SK-N-SH (cell line): ENCODE measurements around the gene DOK6. TPM values are rescaled to one million over a fixed set of nuclear protein-coding genes. Genes with fewer than 3 reads are reported as not detected.
"Not testable (repeated sequence)": the region's sequence is repeated elsewhere in the genome, so short reads cannot be mapped to it uniquely, and the experiment has no call there.

Source experiments
- CTCF ChIA-PET: fragments of 300-600, 350-600 bp; formaldehyde crosslinking; extraction: SDS; loops from one replicate; lab custom pipeline; 2021; lab: Yijun Ruan, JAX
- POLR2A ChIA-PET: fragments of 350-600 bp; sonication (Branson Sonifier 250); formaldehyde crosslinking; extraction: SDS; loops from one replicate; lab custom pipeline; 2020; ENCODE audit warnings: antibody characterized with exemption, inconsistent platforms; lab: Yijun Ruan, JAX
- DNase-seq: peaks from one replicate; pipeline ENCODE4 v3.0.0; 2012
- H2AFZ ChIP-seq: fragments of 200-600 bp; sonication (generic); 2 replicates; pipeline ENCODE4 v1.8.1; 2016; ENCODE audit warnings: antibody characterized with exemption, mild to moderate bottlenecking, low read depth
- H3F3A ChIP-seq: fragments of 200-600 bp; sonication (generic); replicated peaks from 2 replicates; pipeline ENCODE3; 2016; ENCODE audit warnings: antibody characterized with exemption, mild to moderate bottlenecking; ENCODE audit not compliant: insufficient read depth
- H3K27ac ChIP-seq, 2 experiments: fragments of 200-500 bp in 1 of 2; fragments of 200-600 bp in 1 of 2; sonication (Bioruptor generic) in 1 of 2; sonication (generic), shearing (Covaris generic) in 1 of 2; 2 replicates each; pipeline versions ENCODE4 v1.5.1 to v1.6.1; 2014 to 2016; ENCODE audit warnings: low read depth in 2 of 2, inconsistent platforms in 1 of 2, low read length in 1 of 2, mild to moderate bottlenecking in 1 of 2, mixed read lengths in 1 of 2
- H3K27me3 ChIP-seq: fragments of 200-600 bp; sonication (generic), shearing (Covaris generic); 2 replicates; pipeline ENCODE4 v1.6.1; 2016; ENCODE audit warnings: mixed run types; ENCODE audit not compliant: insufficient read depth
- H3K36me3 ChIP-seq, 2 experiments: fragments of 200-500 bp in 1 of 2; fragments of 200-600 bp in 1 of 2; sonication (Bioruptor generic) in 1 of 2; sonication (generic) in 1 of 2; replicated peaks in 1 of 2; 2 replicates each; pipeline versions ENCODE3 to v1.5.1; 2014 to 2016; ENCODE audit warnings: low read length in 1 of 2, mild to moderate bottlenecking in 1 of 2; ENCODE audit not compliant: insufficient read depth in 2 of 2, control insufficient read depth in 1 of 2
- H3K4me1 ChIP-seq, 2 experiments: fragments of 200-500 bp in 1 of 2; fragments of 200-600 bp in 1 of 2; sonication (Bioruptor generic) in 1 of 2; sonication (generic), shearing (Covaris generic) in 1 of 2; 2 replicates each; pipeline versions ENCODE4 v1.5.1 to v1.6.1; 2014 to 2016; ENCODE audit warnings: low read depth in 1 of 2, low read length in 1 of 2, mixed run types in 1 of 2; ENCODE audit not compliant: insufficient read depth in 2 of 2, control insufficient read depth in 1 of 2
- H3K4me2 ChIP-seq: fragments of 200-600 bp; sonication (generic), shearing (Covaris generic); 2 replicates; pipeline ENCODE4 v1.6.1; 2017; ENCODE audit warnings: mixed run types
- H3K4me3 ChIP-seq, 2 experiments: fragments of 200-500 bp in 1 of 2; fragments of 200-600 bp in 1 of 2; sonication (Bioruptor generic) in 1 of 2; sonication (generic), shearing (Covaris generic) in 1 of 2; 2 replicates each; pipeline versions ENCODE4 v1.5.1 to v1.8.1; 2014 to 2016; ENCODE audit warnings: low read depth in 2 of 2, inconsistent platforms in 1 of 2, low read length in 1 of 2, mild to moderate bottlenecking in 1 of 2, mixed read lengths in 1 of 2, moderate library complexity in 1 of 2
- H3K79me2 ChIP-seq: fragments of 200-600 bp; sonication (generic); 2 replicates; pipeline ENCODE4 v1.8.1; 2017; ENCODE audit warnings: mild to moderate bottlenecking; ENCODE audit not compliant: insufficient read depth
- H3K9ac ChIP-seq: fragments of 200-600 bp; sonication (generic); 2 replicates; pipeline ENCODE4 v1.6.1; 2017; ENCODE audit warnings: mixed run types
- H3K9me2 ChIP-seq: fragments of 200-600 bp; sonication (generic); 2 replicates; pipeline ENCODE4 v1.6.1; 2017; ENCODE audit warnings: mixed run types
- H3K9me3 ChIP-seq: fragments of 200-600 bp; sonication (generic); 2 replicates; pipeline ENCODE4 v1.6.1; 2017; ENCODE audit warnings: mixed run types, mild to moderate bottlenecking, moderate library complexity
- H4K20me1 ChIP-seq: fragments of 200-600 bp; sonication (generic); 2 replicates; pipeline ENCODE4 v1.6.1; 2017; ENCODE audit warnings: mild to moderate bottlenecking, mixed run types; ENCODE audit not compliant: insufficient read depth
- ELF1 ChIP-seq: IDR thresholded peaks from 2 replicates; pipeline ENCODE4 v1.4.0; 2012
- EZH2phosphoT487 ChIP-seq: fragments of 200-600 bp; sonication (generic); IDR thresholded peaks from 2 replicates; pipeline ENCODE4 v1.6.1; 2017; ENCODE audit warnings: low read depth, mixed run types, mild to moderate bottlenecking, antibody characterized with exemption, moderate library complexity, borderline replicate concordance
- FOSL2 ChIP-seq: IDR thresholded peaks from 2 replicates; pipeline ENCODE4 v1.4.0; 2012; ENCODE audit warnings: low read depth, mild to moderate bottlenecking, moderate library complexity, borderline replicate concordance
- JUND ChIP-seq: IDR thresholded peaks from 2 replicates; pipeline ENCODE4 v1.4.0; 2012
- MEF2A ChIP-seq: IDR thresholded peaks from 2 replicates; pipeline ENCODE4 v1.4.0; 2012; ENCODE audit warnings: low read depth, borderline replicate concordance
- MXI1 ChIP-seq: IDR thresholded peaks from 2 replicates; pipeline ENCODE4 v1.6.1; 2012; ENCODE audit warnings: mild to moderate bottlenecking, low read depth, low read length, improper control_type of control experiment
- NRF1 ChIP-seq: IDR thresholded peaks from 2 replicates; pipeline ENCODE4 v1.6.1; 2012; ENCODE audit warnings: low read depth, mild to moderate bottlenecking, low read length
- POLR2AphosphoS5 ChIP-seq: IDR thresholded peaks from 2 replicates; pipeline ENCODE4 v1.6.1; 2012; ENCODE audit warnings: low read depth, low read length
- RAD21 ChIP-seq: IDR thresholded peaks from 2 replicates; pipeline ENCODE4 v1.6.1; 2012; ENCODE audit warnings: mild to moderate bottlenecking, low read length
- REST ChIP-seq: IDR thresholded peaks from 2 replicates; pipeline ENCODE4 v1.6.1; 2012; ENCODE audit warnings: mild to moderate bottlenecking, low read depth, low read length, moderate library complexity
- SMC3 ChIP-seq: IDR thresholded peaks from 2 replicates; pipeline ENCODE4 v1.6.1; 2012; ENCODE audit warnings: low read depth, low read length, improper control_type of control experiment
- USF2 ChIP-seq: fragments of 150-350 bp; IDR thresholded peaks from 2 replicates; pipeline ENCODE4 v1.6.1; 2017; ENCODE audit warnings: antibody characterized with exemption, low read length, low read depth, borderline replicate concordance
- WGBS: methylation state at CpG from one replicate; pipeline ENCODE4 v1.1.6; 2017; ENCODE audit warnings: low lambda C conversion rate; 5-methylcytosine and 5-hydroxymethylcytosine counted together
- polyA plus RNA-seq, 3 experiments: library from polyadenylated mRNA; depleted of rRNA; stranded (reverse); fragments of >200 nt; gene quantifications; 2 replicates each; pipeline ENCODE4 v1.2.3, GENCODE V29; 2012

Gene DOK6
- polyA plus RNA-seq, 1 of the 3 experiments (the other 2 are of a cell fraction), result 3.9 TPM

- no peaks in the 10 kb centered on the region for H3K9me2 ChIP-seq
- H3K4me1 ChIP-seq, result peaks cover 0 to 3% of the 10 kb centered on the region in 2 experiments; a peak in 2 of 4 replicates
- DNase-seq, result no peak
- H3K27ac ChIP-seq, result no peak overlapping the region
- no peaks in the 10 kb centered on the region for H4K20me1 ChIP-seq
- 73% methylated on average over 6 of the region's 6 CpGs for WGBS
- no peak for TF ChIP-seq JUND
- no peak for TF ChIP-seq SMC3
- no peak for TF ChIP-seq EZH2phosphoT487
- no peak for TF ChIP-seq NRF1
- no peak for TF ChIP-seq POLR2AphosphoS5
- TF ChIP-seq REST, result no peak
- no peaks in the 10 kb centered on the region for H3K9me3 ChIP-seq
- ChIA-PET POLR2A (no interaction called here), CTCF (interaction anchor here (0.8 kb wide), 1 partner anchor 84 kb away, joined by 3 read pairs; no protein-coding TSS in a partner anchor)
- no peak overlapping the region for H3K4me3 ChIP-seq
- H3K4me2 ChIP-seq, result no peak overlapping the region
- no peaks in the 10 kb centered on the region for H3F3A ChIP-seq
- no peak overlapping the region for H3K9ac ChIP-seq
- H2AFZ ChIP-seq, result no peak overlapping the region
- no peaks in the 10 kb centered on the region for H3K36me3 ChIP-seq
- no peaks in the 10 kb centered on the region for H3K27me3 ChIP-seq
- H3K79me2 ChIP-seq, result no peaks in the 10 kb centered on the region
Measured at GRCh38 chr18:69878213-69878933, 477.7 kb downstream of the DOK6 start.

- H2AFZ ChIP-seq, H3F3A ChIP-seq, H3K27me3 ChIP-seq, H3K4me1 ChIP-seq, H3K9ac ChIP-seq, DNase-seq, H3K4me2 ChIP-seq, H3K36me3 ChIP-seq, H3K9me2 ChIP-seq, POLR2A ChIA-PET, H3K27ac ChIP-seq, H3K9me3 ChIP-seq, H4K20me1 ChIP-seq, H3K4me3 ChIP-seq, H3K79me2 ChIP-seq, CTCF ChIA-PET: not testable (repeated sequence)
- WGBS, result 85% methylated on average over 2 of the region's 3 CpGs
Measured at GRCh38 chr18:69879051-69879450, 478.4 kb downstream of the DOK6 start.

- H3K27ac ChIP-seq, result no peak overlapping the region
- TF ChIP-seq POLR2AphosphoS5 (no peak), FOSL2 (no peak), MXI1 (no peak), MEF2A (no peak), JUND (no peak), RAD21 (no peak), NRF1 (no peak), USF2 (no peak), ELF1 (no peak)
- no peak overlapping the region for H3K4me2 ChIP-seq
- H3F3A ChIP-seq, result no peaks in the 10 kb centered on the region
- DNase-seq, result no peak
- no peaks in the 10 kb centered on the region for H3K79me2 ChIP-seq
- H3K9me2 ChIP-seq, result no peaks in the 10 kb centered on the region
- no peaks in the 10 kb centered on the region for H3K36me3 ChIP-seq
- H2AFZ ChIP-seq, result no peak overlapping the region
- no peaks in the 10 kb centered on the region for H4K20me1 ChIP-seq
- POLR2A ChIA-PET, result no interaction called here
- peaks cover 0 to 3% of the 10 kb centered on the region in 2 experiments; a peak in 2 of 4 replicates for H3K4me1 ChIP-seq
- 89% methylated on average over 3 of the region's 3 CpGs for WGBS
- CTCF ChIA-PET, result no interaction called here
- H3K9me3 ChIP-seq, result no peaks in the 10 kb centered on the region
- no peak overlapping the region for H3K4me3 ChIP-seq
- H3K27me3 ChIP-seq, result no peaks in the 10 kb centered on the region
- no peak overlapping the region for H3K9ac ChIP-seq
Measured at GRCh38 chr18:69880083-69880482, 479.4 kb downstream of the DOK6 start.
